BLaER1 treated with 17β-estradiol and CSF1 and Interleukin-3, amounts not matched to agents 10 nM and 100 nM (cell line): ENCODE measurements around the gene CCDC136.
A peak's percentile ranks its signal among the peaks of the same experiment; 100 is the strongest.

ENCODE experiments used
- H3K27ac ChIP-seq, 11 experiments: shearing (Covaris generic); formaldehyde crosslinking; 2 replicates each; pipeline ENCODE4 v1.8.1; 2022
- H3K27me3 ChIP-seq, 11 experiments: shearing (Covaris generic); formaldehyde crosslinking; 2 replicates each; pipeline ENCODE4 v1.8.1; 2022
- H3K36me3 ChIP-seq, 11 experiments: shearing (Covaris generic); formaldehyde crosslinking; 2 replicates each; pipeline ENCODE4 v1.8.1; 2022
- H3K4me1 ChIP-seq, 10 experiments: shearing (Covaris generic); formaldehyde crosslinking; 2 replicates each; pipeline ENCODE4 v1.8.1; 2022
- H3K4me2 ChIP-seq, 11 experiments: shearing (Covaris generic); formaldehyde crosslinking; 2 replicates each; pipeline ENCODE4 v1.8.1; 2022
- H3K4me3 ChIP-seq, 10 experiments: shearing (Covaris generic); formaldehyde crosslinking; 2 replicates each; pipeline ENCODE4 v1.8.1; 2022
- H3K9ac ChIP-seq, 11 experiments: shearing (Covaris generic); formaldehyde crosslinking; 2 replicates each; pipeline ENCODE4 v1.8.1; 2022
- H3K9me3 ChIP-seq, 11 experiments: shearing (Covaris generic); formaldehyde crosslinking; replicated peaks in 1 of 11; 2 replicates each; pipeline ENCODE4 v1.8.1; 2022
- H4K20me1 ChIP-seq, 11 experiments: shearing (Covaris generic); formaldehyde crosslinking; 2 replicates each; pipeline ENCODE4 v1.8.1; 2022
- Cebpa-rat ChIP-seq, 11 experiments: shearing (Covaris generic); IDR thresholded peaks; 2 replicates each; pipeline ENCODE4 v1.8.1; 2022

Gene CCDC136

DNA sequence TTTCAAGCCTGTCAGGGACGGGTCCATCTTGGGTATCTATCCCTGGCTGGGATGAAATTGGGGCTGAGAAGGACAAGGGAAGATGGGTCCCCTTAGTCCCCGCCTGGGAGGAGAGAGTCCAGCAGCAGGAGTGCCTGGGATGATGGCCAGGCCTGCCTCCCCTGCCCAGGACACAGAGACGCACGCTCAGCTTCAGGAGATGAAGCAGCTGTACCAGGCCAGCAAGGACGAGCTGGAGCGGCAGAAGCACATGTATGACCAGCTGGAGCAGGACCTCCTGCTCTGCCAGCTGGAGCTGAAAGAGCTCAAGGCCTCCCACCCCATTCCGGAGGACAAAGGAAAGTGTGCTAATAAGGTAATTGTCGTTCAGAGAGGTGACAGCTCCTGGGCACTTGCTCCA is 15.4 kb downstream of the CCDC136 start:
- TF ChIP-seq Cebpa-rat (IDR thresholded peaks at IDR 0.05): no peak
- Histone ChIP-seq H3K9ac (no peak overlapping the region), H4K20me1 (0 out of 22 replicates have a peak, but pooled peaks cover 0 to 4% (median 0%) of the 10 kb centered on the region in 11 experiments), H3K4me1 (peaks cover 4 to 9% (median 7%) of the 10 kb centered on the region in 10 experiments; a peak in 13 of 20 replicates), H3K4me2 (no peak overlapping the region), H3K27me3 (no peaks in the 10 kb centered on the region), H3K4me3 (no peak overlapping the region), H3K9me3 (no peaks in the 10 kb centered on the region), H3K36me3 (peaks cover 41 to 94% (median 79%) of the 10 kb centered on the region in 11 experiments), H3K27ac (no peak overlapping the region)

DNA sequence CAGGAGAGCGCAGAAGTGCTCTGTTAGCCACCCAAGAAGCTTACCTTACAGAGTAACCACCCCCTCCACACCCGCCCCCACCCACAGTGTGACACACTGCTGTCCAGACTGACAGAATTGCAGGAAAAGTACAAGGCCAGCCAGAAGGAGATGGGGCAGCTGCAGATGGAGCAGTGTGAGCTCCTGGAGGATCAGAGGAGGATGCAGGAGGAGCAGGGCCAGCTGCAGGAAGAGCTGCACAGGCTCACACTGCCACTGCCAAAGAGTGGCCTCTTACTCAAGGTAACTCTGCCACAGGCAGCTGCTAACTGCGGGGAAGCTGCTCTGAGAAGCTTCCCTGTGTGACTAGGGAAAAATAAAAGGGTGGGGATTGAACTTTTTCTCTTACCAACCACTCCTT is 17.6 kb downstream of the CCDC136 start:
- H3K4me2 ChIP-seq: no peak overlapping the region
- peaks cover 32 to 82% (median 62%) of the 10 kb centered on the region in 11 experiments for H3K36me3 ChIP-seq
- 0 out of 22 replicates have a peak, but pooled peaks cover 0 to 4% (median 0%) of the 10 kb centered on the region in 11 experiments for H4K20me1 ChIP-seq
- no peak for TF ChIP-seq Cebpa-rat (IDR thresholded peaks at IDR 0.05)
- H3K9me3 ChIP-seq: no peaks in the 10 kb centered on the region
- H3K9ac ChIP-seq: no peak overlapping the region
- H3K27me3 ChIP-seq: no peaks in the 10 kb centered on the region
- no peak overlapping the region for H3K27ac ChIP-seq
- H3K4me1 ChIP-seq: peaks cover 5 to 31% (median 16%) of the 10 kb centered on the region in 10 experiments; a peak in 16 of 20 replicates
- no peak overlapping the region for H3K4me3 ChIP-seq

DNA sequence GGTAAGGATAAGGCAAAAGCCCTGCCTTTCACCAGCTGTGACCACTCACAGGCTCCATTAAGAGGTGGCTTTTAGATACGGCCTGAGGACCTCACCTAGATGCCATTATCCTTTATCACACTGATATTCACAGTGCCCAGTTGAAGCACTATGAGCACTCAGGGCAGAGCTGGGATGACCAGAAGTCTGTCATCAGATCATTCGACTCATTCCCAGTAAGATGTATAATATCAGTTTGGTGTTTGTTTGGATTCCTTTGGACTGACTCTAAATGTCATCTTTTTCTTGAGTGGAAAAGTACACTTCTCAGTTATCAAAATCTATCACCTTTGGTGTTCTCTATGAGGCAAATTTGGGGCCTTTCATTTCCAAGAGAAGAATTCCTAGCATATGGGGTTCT is 18.7 kb downstream of the CCDC136 start:
- no peak for TF ChIP-seq Cebpa-rat (IDR thresholded peaks at IDR 0.05)

DNA sequence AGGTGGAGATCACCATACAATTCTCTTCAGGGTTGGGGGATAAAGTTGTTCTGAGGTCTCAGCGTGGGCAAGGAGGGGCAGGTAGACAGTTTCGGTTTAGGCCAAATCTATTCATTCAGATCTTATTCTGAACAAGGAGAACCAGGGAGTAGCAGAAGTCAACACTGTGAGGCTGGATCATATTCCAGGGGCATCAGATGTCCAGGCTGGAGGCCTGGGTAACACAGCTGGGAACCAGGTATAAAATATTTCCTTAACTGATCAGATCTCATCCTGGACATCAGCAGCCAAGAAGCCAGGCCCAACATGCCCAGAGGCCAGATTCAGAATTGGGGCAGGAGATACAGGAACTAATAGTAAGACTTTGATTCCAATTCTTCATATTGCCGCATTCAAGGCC is 19.2 kb downstream of the CCDC136 start:
- H3K4me2 ChIP-seq: no peak overlapping the region
- 0 out of 22 replicates have a peak, but pooled peaks cover 0 to 4% (median 0%) of the 10 kb centered on the region in 11 experiments for H4K20me1 ChIP-seq
- TF ChIP-seq Cebpa-rat (IDR thresholded peaks at IDR 0.05): no peak
- H3K4me1 ChIP-seq: peaks cover 5 to 47% (median 29%) of the 10 kb centered on the region in 10 experiments; a peak in 18 of 20 replicates
- no peak overlapping the region for H3K27ac ChIP-seq
- no peak overlapping the region for H3K4me3 ChIP-seq
- no peaks in the 10 kb centered on the region for H3K27me3 ChIP-seq
- H3K9me3 ChIP-seq: no peaks in the 10 kb centered on the region
- H3K9ac ChIP-seq: no peak overlapping the region
- peaks cover 20 to 66% (median 49%) of the 10 kb centered on the region in 11 experiments for H3K36me3 ChIP-seq

More for the DNA sequence above, 18.7 kb downstream of the CCDC136 start:
- Histone ChIP-seq H3K36me3 (peaks cover 25 to 71% (median 54%) of the 10 kb centered on the region in 11 experiments), H3K9ac (no peak overlapping the region), H3K4me3 (no peak overlapping the region), H3K9me3 (no peaks in the 10 kb centered on the region), H4K20me1 (0 out of 22 replicates have a peak, but pooled peaks cover 0 to 4% (median 0%) of the 10 kb centered on the region in 11 experiments), H3K27ac (no peak overlapping the region), H3K4me2 (no peak overlapping the region), H3K4me1 (peaks cover 5 to 42% (median 24%) of the 10 kb centered on the region in 10 experiments; a peak in 18 of 20 replicates), H3K27me3 (no peaks in the 10 kb centered on the region)

DNA sequence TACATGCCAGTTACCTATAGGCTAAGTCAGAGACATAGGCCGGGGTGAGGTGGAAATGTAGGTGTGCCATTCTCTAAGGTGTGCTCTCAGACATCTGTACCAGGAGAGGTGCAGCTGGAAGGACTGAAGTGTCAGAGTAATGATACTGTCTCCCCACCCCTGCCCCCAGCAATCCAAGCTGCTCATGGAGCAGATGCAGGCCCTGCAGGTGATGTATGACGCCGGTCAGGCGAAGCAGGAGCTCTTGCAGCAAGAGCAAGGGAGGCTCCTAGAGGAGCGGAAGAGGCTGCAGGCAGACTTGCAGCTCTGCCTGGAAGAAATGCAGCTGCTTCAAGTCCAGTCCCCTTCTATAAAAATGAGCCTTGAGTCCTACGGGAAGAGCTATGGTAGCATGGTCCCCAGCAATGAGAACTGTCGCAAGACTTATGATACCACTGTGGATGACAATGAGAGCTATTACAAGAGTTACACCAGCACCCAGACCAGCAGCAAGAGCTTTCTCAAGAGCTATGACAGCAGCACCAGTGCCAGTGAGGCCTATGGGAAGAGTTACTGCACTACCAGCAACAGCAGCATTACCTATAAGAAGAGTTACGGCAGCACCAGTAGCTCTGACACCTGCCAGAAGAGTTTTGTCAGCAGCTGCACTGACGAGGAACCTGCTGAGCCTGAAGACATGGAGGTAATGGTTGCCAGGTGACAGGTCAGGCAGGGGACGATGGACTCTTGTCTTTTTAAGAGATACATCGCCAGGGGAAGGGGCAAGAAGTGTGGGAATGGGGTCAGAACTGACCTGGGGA is 20.1 kb downstream of the CCDC136 start:
- Histone ChIP-seq H3K27me3 (no peaks in the 10 kb centered on the region), H3K9ac (no peak overlapping the region), H3K36me3 (peaks cover 12 to 57% (median 41%) of the 10 kb centered on the region in 11 experiments), H3K27ac (no peak overlapping the region), H3K9me3 (no peaks in the 10 kb centered on the region), H3K4me3 (no peak overlapping the region), H3K4me2 (peak overlapping the region in 6 of 11 experiments; percentile 2 to 90 (median 76); a peak in 9 of 22 replicates), H3K4me1 (peaks cover 5 to 54% (median 30%) of the 10 kb centered on the region in 10 experiments; a peak in 18 of 20 replicates), H4K20me1 (no peaks in the 10 kb centered on the region)
- no peak for TF ChIP-seq Cebpa-rat (IDR thresholded peaks at IDR 0.05)

DNA sequence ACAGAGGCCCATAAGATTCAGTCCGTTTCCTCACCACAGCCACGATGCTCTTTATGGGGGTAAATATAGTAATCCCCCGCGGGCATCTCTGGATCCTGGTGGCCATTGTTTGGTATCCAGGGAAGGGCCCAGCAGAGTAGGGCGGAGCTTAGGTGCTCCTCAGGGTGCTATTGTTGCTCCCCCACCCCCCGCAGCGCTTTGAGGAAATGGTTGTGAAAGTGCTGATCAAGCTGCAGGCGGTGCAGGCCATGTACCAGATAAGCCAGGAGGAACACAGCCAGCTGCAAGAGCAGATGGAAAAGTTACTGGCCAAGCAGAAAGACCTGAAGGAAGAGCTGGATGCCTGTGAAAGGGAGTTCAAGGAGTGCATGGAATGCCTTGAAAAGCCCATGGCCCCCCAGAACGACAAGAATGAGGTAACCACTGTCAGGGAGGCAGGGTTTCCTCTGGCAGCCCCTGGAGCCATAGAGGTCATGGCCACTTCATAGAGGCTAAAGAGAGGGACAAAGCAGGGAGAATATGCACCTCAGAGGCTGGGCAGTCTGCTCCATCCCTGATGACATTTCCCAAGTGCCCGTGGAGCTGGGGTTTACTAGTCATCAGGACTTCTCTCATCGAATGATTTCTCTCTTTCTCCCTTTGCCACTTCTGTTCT is 20.9 kb downstream of the CCDC136 start:
- H3K4me3 ChIP-seq: no peak overlapping the region; a peak in 1 of 20 replicates
- H3K27ac ChIP-seq: no peak overlapping the region
- H3K4me1 ChIP-seq: peaks cover 5 to 55% (median 30%) of the 10 kb centered on the region in 10 experiments; a peak in 18 of 20 replicates
- peak overlapping the region in 7 of 11 experiments; percentile 2 to 90 (median 67); a peak in 12 of 22 replicates for H3K4me2 ChIP-seq
- no peaks in the 10 kb centered on the region for H4K20me1 ChIP-seq
- TF ChIP-seq Cebpa-rat (IDR thresholded peaks at IDR 0.05): no peak
- no peaks in the 10 kb centered on the region for H3K27me3 ChIP-seq
- H3K9ac ChIP-seq: no peak overlapping the region
- no peaks in the 10 kb centered on the region for H3K9me3 ChIP-seq
- H3K36me3 ChIP-seq: peaks cover 4 to 49% (median 33%) of the 10 kb centered on the region in 11 experiments; a peak in 21 of 22 replicates

DNA sequence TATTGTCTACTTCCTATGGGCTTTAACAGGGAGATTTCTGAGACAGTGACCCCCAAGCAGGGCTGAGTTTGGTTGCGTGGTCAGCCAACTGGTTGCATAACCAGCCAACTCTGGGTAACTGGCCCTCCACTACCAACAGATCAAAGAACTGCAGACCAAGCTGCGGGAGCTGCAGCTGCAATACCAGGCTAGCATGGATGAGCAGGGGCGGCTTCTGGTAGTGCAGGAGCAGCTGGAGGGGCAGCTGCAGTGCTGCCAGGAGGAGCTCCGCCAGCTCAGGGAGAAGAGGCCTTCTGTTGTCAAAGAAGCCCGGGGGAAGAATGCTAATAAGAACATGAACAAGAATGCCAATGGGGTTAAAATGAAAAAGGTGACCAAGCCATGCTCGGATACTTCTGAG is 22.7 kb downstream of the CCDC136 start:
- H3K9me3 ChIP-seq: no peaks in the 10 kb centered on the region
- H3K9ac ChIP-seq: no peak overlapping the region
- H3K4me2 ChIP-seq: peak overlapping the region in 5 of 11 experiments; percentile 35 to 90 (median 85); a peak in 8 of 22 replicates
- H4K20me1 ChIP-seq: peaks cover 0 to 5% (median 0%) of the 10 kb centered on the region in 11 experiments; a peak in 1 of 22 replicates
- TF ChIP-seq Cebpa-rat (IDR thresholded peaks at IDR 0.05): no peak
- H3K4me3 ChIP-seq: no peak overlapping the region
- H3K36me3 ChIP-seq: peaks cover 0 to 33% (median 20%) of the 10 kb centered on the region in 11 experiments; a peak in 15 of 22 replicates
- no peaks in the 10 kb centered on the region for H3K27me3 ChIP-seq
- H3K27ac ChIP-seq: no peak overlapping the region; a peak in 1 of 22 replicates
- H3K4me1 ChIP-seq: peaks cover 5 to 67% (median 30%) of the 10 kb centered on the region in 10 experiments; a peak in 18 of 20 replicates

DNA sequence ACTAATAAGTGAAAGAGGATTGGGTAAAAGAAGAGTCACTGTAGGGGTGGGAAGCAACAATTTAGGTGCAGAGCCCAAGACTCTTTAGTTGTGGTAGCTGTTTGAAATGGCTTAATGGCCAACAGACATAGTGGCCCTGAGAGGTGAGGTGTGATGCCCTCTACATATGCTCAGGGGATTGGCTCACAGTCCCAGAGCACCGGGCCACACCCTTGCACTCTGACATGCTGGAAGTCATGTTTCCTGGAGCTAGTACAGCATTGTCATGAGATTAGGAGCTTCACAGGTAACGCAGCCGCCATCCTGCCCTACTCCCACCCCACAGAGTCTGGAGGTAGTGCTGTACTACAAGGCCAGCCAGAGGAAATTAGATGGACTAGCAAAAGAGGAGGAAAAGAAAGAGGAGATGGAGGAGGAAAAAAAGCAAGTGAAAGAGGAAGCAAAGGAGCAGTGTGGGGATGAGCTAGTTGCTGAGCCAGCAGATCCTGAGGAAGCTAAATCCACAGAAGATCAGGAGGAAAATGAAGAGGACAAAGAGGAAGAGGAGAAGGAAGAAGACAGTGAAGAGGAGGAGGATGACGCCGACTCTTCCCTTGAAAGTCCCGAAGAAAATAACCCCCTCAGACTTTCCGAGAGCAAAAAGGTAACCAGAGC is 23.6 kb downstream of the CCDC136 start:
- Histone ChIP-seq H3K4me1 (peaks cover 0 to 74% (median 25%) of the 10 kb centered on the region in 10 experiments; a peak in 16 of 20 replicates), H3K9ac (no peak overlapping the region), H3K27me3 (no peaks in the 10 kb centered on the region), H3K4me3 (no peak overlapping the region), H4K20me1 (peaks cover 0 to 5% (median 0%) of the 10 kb centered on the region in 11 experiments; a peak in 1 of 22 replicates), H3K36me3 (peaks cover 0 to 24% (median 11%) of the 10 kb centered on the region in 11 experiments; a peak in 13 of 22 replicates), H3K9me3 (no peaks in the 10 kb centered on the region), H3K27ac (no peak overlapping the region; a peak in 1 of 22 replicates), H3K4me2 (peak overlapping the region in 9 of 11 experiments; percentile 25 to 90 (median 54); a peak in 16 of 22 replicates)
- TF ChIP-seq Cebpa-rat (IDR thresholded peaks at IDR 0.05): no peak
